Neural cell (in vitro differentiated cells): ENCODE results near the gene ARHGAP25. TPM values are rescaled to one million over a fixed set of nuclear protein-coding genes. Genes with fewer than 3 reads are reported as not detected.

Source experiments
- H2AFZ ChIP-seq: fragments of 200-600, 300-800 bp; sonication (generic), shearing (Covaris generic); 2 replicates; pipeline ENCODE4 v1.6.0; 2014; ENCODE audit warnings: low read depth, mild to moderate bottlenecking, antibody characterized with exemption, low read length, moderate library complexity
- H3F3A ChIP-seq: fragments of 200-600 bp; shearing (Covaris generic); 2 replicates; pipeline ENCODE4 v1.6.1; 2016; ENCODE audit warnings: mild to moderate bottlenecking, moderate library complexity, mixed read lengths, antibody characterized with exemption, low read length; ENCODE audit not compliant: insufficient read depth, poor library complexity, severe bottlenecking
- H3K27ac ChIP-seq: fragments of 200-600, 300-800 bp; sonication (generic), shearing (Covaris generic); 2 replicates; pipeline ENCODE4 v1.5.1; 2014; ENCODE audit warnings: mild to moderate bottlenecking, low read length, moderate library complexity
- H3K27me3 ChIP-seq: fragments of 300-800, 200-600 bp; sonication (generic), shearing (Covaris generic); 2 replicates; pipeline ENCODE4 v1.6.0; 2014; ENCODE audit warnings: mild to moderate bottlenecking, low read depth, low read length, moderate library complexity; ENCODE audit not compliant: insufficient read depth
- H3K36me3 ChIP-seq: fragments of 300-800, 200-600 bp; sonication (generic), shearing (Covaris generic); 2 replicates; pipeline ENCODE4 v1.5.1; 2014; ENCODE audit warnings: mild to moderate bottlenecking, antibody characterized with exemption, low read length, moderate library complexity; ENCODE audit not compliant: insufficient read depth
- H3K4me2 ChIP-seq: fragments of 300-800, 200-600 bp; sonication (generic), shearing (Covaris generic); 2 replicates; pipeline ENCODE4 v1.6.0; 2014; ENCODE audit warnings: mild to moderate bottlenecking, low read length
- H3K4me3 ChIP-seq: fragments of 300-800, 200-600 bp; sonication (generic), shearing (Covaris generic); 2 replicates; pipeline ENCODE4 v1.5.1; 2014; ENCODE audit warnings: mild to moderate bottlenecking, low read length, moderate library complexity
- H3K79me2 ChIP-seq: fragments of 200-600 bp; shearing (Covaris generic); replicated peaks from 2 replicates; pipeline ENCODE4 v1.6.0; 2014; ENCODE audit warnings: mild to moderate bottlenecking, low read length, moderate library complexity; ENCODE audit not compliant: insufficient read depth
- H3K9ac ChIP-seq: fragments of 300-800, 200-600 bp; sonication (generic), shearing (Covaris generic); 2 replicates; pipeline ENCODE4 v1.6.1; 2016; ENCODE audit warnings: mild to moderate bottlenecking, low read length, mixed read lengths
- H3K9me2 ChIP-seq: fragments of 200-600 bp; shearing (Covaris generic); 2 replicates; pipeline ENCODE4 v1.6.1; 2016; ENCODE audit warnings: mild to moderate bottlenecking, low read length, mixed read lengths; ENCODE audit not compliant: insufficient read depth
- H3K9me3 ChIP-seq: fragments of 200-600, 300-800 bp; sonication (generic), shearing (Covaris generic); 2 replicates; pipeline ENCODE4 v1.6.1; 2016; ENCODE audit warnings: mild to moderate bottlenecking, mixed run types, low read length, moderate library complexity, mixed read lengths
- H4K20me1 ChIP-seq: fragments of 200-600 bp; shearing (Covaris generic); 2 replicates; pipeline ENCODE4 v1.6.1; 2016; ENCODE audit warnings: mild to moderate bottlenecking, mixed run types; ENCODE audit not compliant: insufficient read depth
- EP300 ChIP-seq: fragments of 450-650 bp; conservative IDR thresholded peaks from 2 replicates; pipeline ENCODE4 v1.6.1; 2014; ENCODE audit warnings: antibody characterized with exemption, mild to moderate bottlenecking, moderate library complexity; ENCODE audit not compliant: poor library complexity, severe bottlenecking
- EZH2 ChIP-seq: fragments of 200-600, 300-800 bp; shearing (Covaris generic), sonication (generic); IDR thresholded peaks from 2 replicates; pipeline ENCODE4 v1.6.1; 2014; ENCODE audit warnings: antibody characterized with exemption, low read length, borderline replicate concordance, mild to moderate bottlenecking; ENCODE audit not compliant: insufficient read depth, poor library complexity, severe bottlenecking
- MXI1 ChIP-seq: fragments of 450-650 bp; conservative IDR thresholded peaks from 2 replicates; pipeline ENCODE4 v1.6.1; 2014; ENCODE audit warnings: antibody characterized with exemption, mild to moderate bottlenecking; ENCODE audit not compliant: poor library complexity, severe bottlenecking
- POLR2AphosphoS5 ChIP-seq: IDR thresholded peaks from 2 replicates; pipeline ENCODE4 v1.6.1; 2012
- RAD21 ChIP-seq: fragments of 450-650 bp; conservative IDR thresholded peaks from 2 replicates; pipeline ENCODE4 v1.6.1; 2014; ENCODE audit warnings: antibody characterized with exemption, mild to moderate bottlenecking, moderate library complexity
- SMC3 ChIP-seq: fragments of 450-650 bp; conservative IDR thresholded peaks from 2 replicates; pipeline ENCODE4 v1.6.1; 2014; ENCODE audit warnings: antibody characterized with exemption, mild to moderate bottlenecking, moderate library complexity; ENCODE audit not compliant: poor library complexity
- TAF1 ChIP-seq: IDR thresholded peaks from 2 replicates; pipeline ENCODE4 v1.6.1; 2012; ENCODE audit warnings: low read depth
- polyA plus RNA-seq: library from polyadenylated mRNA; depleted of rRNA; stranded (reverse); fragments of >200 nt; gene quantifications from 2 replicates; pipeline ENCODE4 v1.2.3, GENCODE V29; 2014
- TF ChIP-seq, protein P1 (sequence below): fragments of 450-650 bp; IDR thresholded peaks from 2 replicates; pipeline ENCODE4 v1.5.1; 2014; ENCODE audit warnings: antibody characterized with exemption, mild to moderate bottlenecking, moderate library complexity; ENCODE audit not compliant: poor library complexity, severe bottlenecking
- TF ChIP-seq, protein P2 (sequence below): IDR thresholded peaks from 2 replicates; pipeline ENCODE4 v1.6.1; 2012; ENCODE audit warnings: borderline replicate concordance

The ARHGAP25 gene
- polyA plus RNA-seq, 1 donor from 2014 or later: not detected

DNA sequence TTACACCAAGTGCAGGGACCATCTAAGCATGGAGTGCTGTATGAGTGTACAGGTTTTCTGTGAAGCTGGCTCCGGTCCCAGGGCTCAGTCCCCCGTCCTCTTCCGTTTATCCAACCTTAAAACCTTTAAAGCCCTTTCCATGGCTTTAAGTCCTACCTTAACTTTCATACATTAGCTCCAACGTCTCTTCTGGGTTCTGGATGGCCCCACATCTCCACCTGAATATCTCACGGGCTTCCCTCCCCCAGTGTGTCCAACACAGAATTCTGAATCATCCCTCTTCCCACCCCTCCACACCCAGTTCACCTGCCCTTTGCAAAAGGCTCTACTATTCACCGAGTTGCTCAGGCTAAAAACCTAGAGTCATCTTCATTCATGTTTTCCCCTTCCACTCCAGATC lies 12.8 kb downstream of the ARHGAP25 start:
- Histone ChIP-seq H4K20me1 (no peaks in the 10 kb centered on the region), H2AFZ (no peak overlapping the region), H3K36me3 (no peaks in the 10 kb centered on the region), H3K4me3 (no peak overlapping the region), H3K27ac (no peak overlapping the region), H3K79me2 (no peaks in the 10 kb centered on the region), H3K9me3 (no peaks in the 10 kb centered on the region), H3K9me2 (no peaks in the 10 kb centered on the region), H3K27me3 (no peaks in the 10 kb centered on the region), H3K4me2 (no peak overlapping the region), H3K9ac (no peak overlapping the region), H3F3A (no peaks in the 10 kb centered on the region)
- TF ChIP-seq TAF1 (no peak), RAD21 (no peak), MXI1 (no peak), SMC3 (no peak), EP300 (no peak), POLR2AphosphoS5 (no peak), EZH2 (no peak)
- TF ChIP-seq, protein P1, sequence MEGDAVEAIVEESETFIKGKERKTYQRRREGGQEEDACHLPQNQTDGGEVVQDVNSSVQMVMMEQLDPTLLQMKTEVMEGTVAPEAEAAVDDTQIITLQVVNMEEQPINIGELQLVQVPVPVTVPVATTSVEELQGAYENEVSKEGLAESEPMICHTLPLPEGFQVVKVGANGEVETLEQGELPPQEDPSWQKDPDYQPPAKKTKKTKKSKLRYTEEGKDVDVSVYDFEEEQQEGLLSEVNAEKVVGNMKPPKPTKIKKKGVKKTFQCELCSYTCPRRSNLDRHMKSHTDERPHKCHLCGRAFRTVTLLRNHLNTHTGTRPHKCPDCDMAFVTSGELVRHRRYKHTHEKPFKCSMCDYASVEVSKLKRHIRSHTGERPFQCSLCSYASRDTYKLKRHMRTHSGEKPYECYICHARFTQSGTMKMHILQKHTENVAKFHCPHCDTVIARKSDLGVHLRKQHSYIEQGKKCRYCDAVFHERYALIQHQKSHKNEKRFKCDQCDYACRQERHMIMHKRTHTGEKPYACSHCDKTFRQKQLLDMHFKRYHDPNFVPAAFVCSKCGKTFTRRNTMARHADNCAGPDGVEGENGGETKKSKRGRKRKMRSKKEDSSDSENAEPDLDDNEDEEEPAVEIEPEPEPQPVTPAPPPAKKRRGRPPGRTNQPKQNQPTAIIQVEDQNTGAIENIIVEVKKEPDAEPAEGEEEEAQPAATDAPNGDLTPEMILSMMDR: no peak
- TF ChIP-seq, protein P2, sequence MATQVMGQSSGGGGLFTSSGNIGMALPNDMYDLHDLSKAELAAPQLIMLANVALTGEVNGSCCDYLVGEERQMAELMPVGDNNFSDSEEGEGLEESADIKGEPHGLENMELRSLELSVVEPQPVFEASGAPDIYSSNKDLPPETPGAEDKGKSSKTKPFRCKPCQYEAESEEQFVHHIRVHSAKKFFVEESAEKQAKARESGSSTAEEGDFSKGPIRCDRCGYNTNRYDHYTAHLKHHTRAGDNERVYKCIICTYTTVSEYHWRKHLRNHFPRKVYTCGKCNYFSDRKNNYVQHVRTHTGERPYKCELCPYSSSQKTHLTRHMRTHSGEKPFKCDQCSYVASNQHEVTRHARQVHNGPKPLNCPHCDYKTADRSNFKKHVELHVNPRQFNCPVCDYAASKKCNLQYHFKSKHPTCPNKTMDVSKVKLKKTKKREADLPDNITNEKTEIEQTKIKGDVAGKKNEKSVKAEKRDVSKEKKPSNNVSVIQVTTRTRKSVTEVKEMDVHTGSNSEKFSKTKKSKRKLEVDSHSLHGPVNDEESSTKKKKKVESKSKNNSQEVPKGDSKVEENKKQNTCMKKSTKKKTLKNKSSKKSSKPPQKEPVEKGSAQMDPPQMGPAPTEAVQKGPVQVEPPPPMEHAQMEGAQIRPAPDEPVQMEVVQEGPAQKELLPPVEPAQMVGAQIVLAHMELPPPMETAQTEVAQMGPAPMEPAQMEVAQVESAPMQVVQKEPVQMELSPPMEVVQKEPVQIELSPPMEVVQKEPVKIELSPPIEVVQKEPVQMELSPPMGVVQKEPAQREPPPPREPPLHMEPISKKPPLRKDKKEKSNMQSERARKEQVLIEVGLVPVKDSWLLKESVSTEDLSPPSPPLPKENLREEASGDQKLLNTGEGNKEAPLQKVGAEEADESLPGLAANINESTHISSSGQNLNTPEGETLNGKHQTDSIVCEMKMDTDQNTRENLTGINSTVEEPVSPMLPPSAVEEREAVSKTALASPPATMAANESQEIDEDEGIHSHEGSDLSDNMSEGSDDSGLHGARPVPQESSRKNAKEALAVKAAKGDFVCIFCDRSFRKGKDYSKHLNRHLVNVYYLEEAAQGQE: no peak

DNA sequence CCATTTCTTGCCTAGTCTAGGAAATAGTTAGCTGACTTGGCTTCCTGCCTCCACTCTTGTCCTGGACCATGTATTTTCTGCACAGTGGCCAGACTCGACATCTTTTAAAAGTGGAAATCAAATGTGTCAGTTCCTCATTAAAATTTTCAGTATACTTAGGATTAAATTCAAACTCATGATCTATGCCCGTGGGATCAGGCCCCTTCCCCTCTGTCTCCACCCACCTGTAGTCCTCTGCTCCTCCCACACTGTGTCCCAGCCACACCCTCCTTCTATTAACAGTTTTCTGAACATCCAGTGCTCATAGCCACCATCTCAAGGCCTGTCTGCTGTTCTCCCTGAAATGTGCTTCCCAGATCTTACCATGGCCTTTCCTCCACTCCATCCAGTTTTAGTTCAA lies 13.3 kb downstream of the ARHGAP25 start:
- H3K9me3 ChIP-seq: no peaks in the 10 kb centered on the region
- H2AFZ ChIP-seq: no peak overlapping the region
- H3K9me2 ChIP-seq: no peaks in the 10 kb centered on the region
- H3K4me3 ChIP-seq: no peak overlapping the region
- TF ChIP-seq POLR2AphosphoS5: no peak
- TF ChIP-seq, protein P1: no peak
- no peak for TF ChIP-seq RAD21
- TF ChIP-seq SMC3: no peak
- TF ChIP-seq, protein P2: no peak
- TF ChIP-seq EZH2: no peak
- no peak for TF ChIP-seq TAF1
- TF ChIP-seq EP300: no peak
- TF ChIP-seq MXI1: no peak
- no peaks in the 10 kb centered on the region for H3K36me3 ChIP-seq
- H3K27ac ChIP-seq: no peak overlapping the region
- H3K79me2 ChIP-seq: no peaks in the 10 kb centered on the region
- no peaks in the 10 kb centered on the region for H3F3A ChIP-seq
- H3K27me3 ChIP-seq: no peaks in the 10 kb centered on the region
- no peak overlapping the region for H3K4me2 ChIP-seq
- no peaks in the 10 kb centered on the region for H4K20me1 ChIP-seq
- H3K9ac ChIP-seq: no peak overlapping the region
